Left forelimb (tissue), 1 donor: ENCODE results near the gene CPNE7.
"Not testable (repeated sequence)": the region's sequence is repeated elsewhere in the genome, so short reads cannot be mapped to it uniquely, and the experiment has no call there.

Source experiments
- DNase-seq: peaks from one replicate; pipeline ENCODE4 v3.0.0-alpha.2; 2018; ENCODE audit warnings: low spot score

CPNE7 gene

DNA sequence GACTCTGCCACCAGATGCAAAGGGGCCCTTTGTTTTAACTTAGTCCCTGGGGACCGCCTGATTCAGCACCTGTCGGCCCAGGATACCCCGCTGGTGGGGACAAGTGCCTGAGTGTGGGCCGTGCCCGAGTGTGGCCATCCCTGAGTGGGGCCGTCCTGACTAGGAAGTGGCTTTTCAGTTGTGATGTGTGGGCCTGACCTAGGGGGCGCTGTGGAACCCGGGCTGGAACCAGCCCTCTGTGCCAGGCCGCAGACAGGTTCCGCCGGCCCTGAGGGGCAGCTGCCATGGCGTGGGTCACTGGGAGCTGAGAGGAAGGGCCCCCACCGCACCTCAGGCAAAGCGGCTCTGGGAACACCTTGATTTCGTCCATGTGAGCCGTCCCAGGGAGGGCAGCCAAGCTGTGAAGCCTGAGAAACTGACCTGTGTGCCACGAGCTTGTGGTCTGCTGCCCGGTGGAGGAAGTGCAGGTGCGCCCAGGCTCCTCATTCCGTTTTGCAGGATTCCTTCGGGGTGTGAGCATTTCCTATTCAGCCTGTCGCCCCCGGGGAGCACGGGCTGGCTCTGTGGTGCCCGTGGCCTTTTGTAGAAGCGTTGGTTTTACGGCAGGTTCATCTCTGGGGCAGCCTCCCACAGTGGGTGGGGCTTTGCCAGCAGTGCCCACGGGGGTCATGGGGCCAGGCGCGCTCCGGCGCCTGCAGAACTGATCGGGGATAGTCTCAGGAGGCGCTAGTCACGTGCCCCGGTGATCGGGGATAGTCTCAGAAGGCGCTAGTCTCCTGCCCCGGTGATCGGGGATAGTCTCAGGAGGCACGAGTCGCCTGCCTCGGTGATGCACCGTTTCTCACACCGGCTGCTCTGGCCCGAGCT is 9.8 kb upstream of the CPNE7 start:
- DNase-seq = no peak

DNA sequence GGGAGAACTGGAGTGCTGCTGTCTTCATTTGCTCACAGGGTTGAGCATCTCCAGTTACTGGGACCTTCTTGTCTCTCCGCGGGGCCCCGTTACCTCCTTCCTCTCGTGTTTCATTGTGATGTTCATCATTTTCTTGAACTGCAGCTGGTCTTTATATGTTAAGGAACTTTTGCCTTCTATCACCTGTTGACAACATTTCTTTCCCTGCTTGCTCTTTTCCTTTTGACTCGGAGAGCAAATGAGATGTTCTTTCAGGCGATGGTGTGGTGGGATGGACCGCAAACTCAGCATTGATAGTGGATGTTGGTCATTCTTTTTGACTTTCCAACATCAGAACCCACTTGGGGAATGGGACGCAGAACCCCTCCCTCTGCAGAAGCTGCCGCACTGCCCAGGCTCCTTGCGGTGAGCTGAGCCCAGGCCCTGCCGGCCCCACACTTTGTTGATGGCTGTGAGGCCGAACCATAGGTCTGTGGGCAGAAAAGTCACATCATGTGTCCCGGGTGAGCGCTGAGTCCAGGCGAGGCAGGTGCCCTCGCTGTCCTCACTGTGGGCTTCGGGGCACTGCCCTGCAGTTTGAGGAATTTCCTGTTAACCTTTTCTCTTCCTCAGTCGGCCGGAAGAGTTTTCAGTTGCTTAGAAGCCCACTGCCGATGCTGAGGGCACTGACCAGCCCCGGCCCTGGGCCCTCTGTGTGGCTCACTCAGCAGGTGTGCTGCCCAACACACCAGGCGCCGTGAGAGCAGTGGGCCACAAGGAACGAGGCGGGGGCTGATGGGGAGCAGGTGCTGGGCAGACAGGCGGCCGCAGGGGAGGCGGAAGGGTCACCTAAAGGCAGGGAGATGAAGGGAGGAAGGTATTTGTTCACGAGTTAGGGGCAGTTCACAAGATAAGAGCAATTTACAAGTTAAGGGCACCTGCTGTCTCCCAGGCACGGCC is 7.6 kb upstream of the CPNE7 start:
- DNase-seq = no peak

DNA sequence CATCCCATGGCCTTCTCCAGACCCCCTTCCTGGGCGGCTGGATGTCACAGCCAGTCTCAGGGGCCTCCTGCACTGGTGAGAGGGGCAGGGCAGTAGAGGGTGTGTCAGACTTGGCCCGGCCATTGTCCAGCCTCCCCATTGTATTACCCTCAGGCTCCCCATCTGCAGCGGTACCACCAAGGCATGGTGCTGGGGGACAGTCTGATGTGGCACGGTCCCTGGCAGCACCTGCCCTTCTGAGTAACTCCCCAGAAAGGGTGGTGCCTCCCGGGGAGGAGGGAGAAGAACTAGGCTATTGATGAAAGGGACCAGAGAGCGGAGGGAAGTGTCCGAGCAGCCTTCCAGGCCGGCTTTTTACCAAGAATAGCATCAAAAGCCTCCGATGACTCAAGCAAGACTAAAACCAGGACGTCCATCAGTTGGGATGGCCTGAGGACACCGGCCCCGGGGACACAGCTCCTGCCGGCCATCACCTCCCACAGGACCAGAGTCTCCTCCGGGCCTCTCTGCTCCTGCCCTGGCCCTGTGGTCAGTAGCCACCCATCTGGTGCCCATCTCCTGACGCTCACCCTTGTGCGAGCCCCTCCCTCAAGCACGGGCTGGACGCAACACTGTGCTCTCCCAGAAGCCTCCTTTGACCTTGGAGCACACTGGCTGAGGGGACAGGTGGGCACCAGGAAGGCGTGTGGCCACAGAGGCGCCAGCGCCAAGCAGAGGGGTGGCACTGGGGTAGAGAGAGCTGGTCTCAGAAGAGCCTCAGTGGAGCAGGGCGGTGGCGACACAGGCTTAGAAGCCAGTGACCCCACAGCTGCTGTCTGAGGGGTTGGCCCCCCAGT is 5.8 kb upstream of the CPNE7 start:
- DNase-seq = no peak

DNA sequence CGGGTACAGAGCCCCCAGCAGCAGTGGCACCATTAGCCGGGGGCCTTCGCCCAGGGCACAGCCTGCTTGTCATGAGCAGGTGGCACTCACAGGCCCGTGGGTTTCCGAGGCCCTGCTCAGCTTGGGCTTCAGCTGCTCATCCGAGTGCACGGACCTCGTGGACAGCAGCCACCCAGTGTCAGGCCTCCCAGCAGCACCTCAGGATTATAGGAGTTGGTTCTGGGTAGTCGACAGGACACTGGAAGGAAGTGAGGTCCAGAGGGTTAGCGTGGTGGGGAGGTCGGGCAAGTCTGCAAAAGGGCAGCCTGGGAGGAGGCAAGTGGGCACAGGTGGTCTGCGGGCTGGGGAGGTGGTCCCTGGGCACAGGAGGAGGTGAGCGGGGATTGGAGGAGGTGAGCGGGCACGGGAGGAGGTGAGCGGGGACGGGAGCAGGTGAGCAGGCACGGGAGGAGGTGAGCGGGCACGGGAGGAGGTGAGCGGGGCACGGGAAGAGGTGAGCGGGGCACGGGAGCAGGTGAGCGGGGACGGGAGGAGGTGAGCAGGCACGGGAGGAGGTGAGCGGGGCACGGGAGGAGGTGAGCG is 5.1 kb upstream of the CPNE7 start:
- no peak for DNase-seq

DNA sequence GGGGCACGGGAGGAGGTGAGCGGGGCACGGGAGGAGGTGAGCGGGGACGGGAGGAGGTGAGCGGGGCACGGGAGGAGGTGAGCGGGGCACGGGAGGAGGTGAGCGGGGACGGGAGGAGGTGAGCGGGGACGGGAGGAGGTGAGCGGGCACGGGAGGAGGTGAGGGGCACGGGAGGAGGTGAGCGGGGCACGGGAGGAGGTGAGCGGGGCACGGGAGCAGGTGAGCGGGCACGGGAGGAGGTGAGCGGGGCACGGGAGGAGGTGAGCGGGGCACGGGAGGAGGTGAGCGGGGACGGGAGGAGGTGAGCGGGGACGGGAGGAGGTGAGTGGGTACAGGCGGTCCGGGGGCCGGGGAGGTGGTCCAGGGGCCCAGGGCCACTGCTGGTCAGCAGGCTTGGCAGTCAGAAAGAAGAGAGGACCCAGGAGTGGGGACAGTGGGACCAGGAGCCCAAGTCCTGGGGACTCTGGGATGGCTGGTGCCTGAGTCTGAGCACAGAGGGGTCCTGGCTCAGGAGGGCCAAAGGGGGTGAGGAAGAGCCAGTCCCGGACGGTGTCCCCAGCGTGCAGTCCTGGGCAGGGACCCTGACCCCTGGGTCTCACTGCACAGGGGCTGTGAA is 4.5 kb upstream of the CPNE7 start:
- not testable (repeated sequence) for DNase-seq

DNA sequence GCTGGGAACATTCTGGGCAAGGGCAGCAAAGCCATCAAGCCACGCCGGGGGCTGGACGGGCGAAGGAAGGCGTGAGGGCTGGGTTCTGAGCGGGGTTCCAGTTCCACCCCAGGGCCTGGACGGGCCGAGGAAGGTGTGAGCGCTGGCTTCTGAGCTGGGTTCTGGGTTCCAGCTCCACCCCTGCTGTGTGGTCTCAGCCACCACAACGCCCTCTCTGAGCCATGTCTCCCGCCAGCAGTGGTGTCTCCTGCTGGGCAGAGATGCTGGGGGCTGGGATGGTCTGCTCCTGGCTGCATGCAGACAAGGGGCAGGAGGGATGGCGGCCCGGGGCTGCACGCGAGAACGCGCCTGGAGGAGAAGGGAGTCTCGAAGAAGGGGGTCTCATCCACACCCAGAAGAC is 3.9 kb upstream of the CPNE7 start:
- DNase-seq = no peak

DNA sequence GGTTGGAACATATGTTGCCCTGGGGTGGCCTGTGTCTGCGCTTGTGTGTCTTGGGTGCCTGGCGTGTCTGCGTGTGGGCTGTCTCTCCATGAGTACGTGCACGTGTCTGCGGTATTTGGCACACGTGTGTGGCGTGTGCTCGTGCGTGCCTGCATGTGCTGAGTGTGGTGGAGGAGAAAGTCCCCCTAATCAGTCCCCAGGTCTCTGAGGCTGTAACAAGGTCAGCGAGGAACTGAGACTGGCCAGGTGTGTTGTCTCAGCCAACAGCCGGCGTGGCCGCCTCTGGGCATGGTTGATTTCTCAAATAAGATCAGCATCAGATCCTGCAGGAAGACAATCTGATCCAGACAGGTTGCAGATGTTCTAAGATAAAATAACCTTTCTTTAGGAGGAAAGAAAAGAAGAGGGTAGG is 3.5 kb upstream of the CPNE7 start:
- no peak for DNase-seq

DNA sequence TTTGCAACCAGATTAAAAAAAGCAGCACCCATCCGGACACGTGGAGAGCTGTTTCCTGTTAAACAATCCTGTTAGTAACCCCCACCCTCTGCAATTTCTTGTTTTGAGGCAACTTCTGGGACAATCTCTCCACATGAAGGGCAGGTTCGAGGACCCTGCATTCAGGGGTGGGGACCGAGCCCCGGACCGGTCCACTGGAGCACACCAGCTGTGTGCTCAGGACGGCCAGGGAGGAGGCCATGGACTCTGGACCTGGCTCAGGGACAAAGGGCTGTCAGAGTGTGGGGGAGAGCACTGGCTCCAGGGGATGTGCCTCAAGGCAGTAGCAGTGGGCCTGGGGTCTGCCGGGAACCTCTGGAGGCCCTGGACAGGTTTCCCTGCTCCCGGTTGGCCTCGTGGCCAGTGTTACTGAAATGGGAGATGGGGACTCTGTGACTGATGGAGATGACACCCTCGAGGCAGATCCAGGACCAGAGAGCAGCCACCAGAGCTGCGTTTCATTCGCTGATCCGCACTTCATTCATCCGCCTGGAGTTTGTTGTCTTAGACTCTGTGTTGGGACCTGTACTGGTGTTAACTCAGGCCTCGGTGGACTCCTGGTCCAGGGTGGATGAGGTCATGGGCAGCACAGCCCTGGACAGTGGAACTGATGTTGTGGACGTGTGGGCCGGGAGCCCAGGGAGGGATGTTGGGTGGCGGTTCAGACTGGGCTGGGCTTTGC is 2.9 kb upstream of the CPNE7 start:
- no peak for DNase-seq

DNA sequence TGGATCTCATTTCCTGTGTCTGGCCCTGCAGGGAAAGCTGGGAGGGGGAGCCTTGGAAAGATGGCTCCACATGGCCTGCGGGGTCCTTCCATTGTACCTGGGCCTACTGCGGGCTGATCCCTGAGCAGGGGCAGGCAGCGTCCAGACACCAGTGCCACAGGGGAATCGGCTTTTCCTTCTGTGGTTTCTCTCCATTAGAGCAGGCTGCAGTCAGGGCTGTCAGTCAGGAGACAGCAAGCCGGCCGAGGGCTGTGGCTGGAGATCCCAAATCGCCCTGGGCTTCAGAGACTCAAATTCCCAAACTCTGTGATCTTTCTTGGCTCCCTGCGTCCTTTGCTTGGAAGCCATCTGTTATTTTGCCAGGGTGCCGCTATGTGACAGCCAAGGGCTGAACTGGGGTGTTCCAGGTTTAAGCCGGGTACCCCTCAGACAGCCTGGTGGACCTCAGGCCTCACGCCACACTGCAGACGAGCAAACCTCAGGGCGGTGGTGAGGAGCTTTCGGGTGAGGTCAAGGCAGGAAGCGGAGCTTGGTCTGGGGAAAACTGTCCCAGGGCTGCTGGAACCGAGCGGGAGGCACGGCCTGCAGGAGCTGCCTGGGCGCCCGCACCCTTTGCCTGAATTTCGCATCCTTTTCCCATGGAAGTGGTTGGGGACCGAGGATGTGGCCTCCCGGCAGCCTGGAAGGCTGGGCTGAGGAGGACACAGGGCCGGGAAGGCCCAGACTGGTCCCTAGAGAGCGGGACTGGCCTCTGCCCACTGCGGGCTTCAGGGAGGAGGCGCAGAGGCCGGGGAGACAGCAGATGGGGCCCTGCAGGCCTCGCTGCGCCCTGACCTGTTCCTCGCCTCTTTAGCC is 1.5 kb upstream of the CPNE7 start:
- DNase-seq = no peak

DNA sequence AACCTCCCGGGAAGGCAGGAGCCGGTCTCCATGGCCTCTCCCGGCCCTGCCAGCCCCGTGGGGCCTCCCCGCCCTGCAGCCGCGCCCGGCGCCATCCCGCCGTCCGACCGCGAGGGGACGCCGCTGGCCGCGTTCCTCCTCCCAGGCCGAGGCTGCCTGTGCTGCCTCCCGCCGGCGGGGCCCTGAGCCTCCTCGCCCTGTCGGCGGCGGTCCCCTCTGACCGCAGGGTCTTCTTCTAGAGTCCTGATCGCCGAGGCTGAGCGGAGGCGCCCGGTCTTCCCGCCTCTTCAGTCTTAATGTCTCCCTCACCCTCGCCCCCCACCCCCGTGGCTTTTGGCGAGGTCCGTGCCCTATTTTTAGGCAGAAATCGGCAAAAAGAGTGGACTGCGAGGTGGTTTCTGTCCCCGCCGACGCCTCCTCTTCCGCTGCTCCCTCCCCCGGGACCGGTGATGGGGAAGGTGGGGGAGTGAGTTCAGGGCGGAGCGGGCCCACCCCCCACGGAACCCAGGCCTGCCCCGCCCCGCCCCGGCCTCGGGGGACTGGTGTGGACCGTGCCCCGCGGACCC is 794 bp upstream of the CPNE7 start:
- no peak for DNase-seq

DNA sequence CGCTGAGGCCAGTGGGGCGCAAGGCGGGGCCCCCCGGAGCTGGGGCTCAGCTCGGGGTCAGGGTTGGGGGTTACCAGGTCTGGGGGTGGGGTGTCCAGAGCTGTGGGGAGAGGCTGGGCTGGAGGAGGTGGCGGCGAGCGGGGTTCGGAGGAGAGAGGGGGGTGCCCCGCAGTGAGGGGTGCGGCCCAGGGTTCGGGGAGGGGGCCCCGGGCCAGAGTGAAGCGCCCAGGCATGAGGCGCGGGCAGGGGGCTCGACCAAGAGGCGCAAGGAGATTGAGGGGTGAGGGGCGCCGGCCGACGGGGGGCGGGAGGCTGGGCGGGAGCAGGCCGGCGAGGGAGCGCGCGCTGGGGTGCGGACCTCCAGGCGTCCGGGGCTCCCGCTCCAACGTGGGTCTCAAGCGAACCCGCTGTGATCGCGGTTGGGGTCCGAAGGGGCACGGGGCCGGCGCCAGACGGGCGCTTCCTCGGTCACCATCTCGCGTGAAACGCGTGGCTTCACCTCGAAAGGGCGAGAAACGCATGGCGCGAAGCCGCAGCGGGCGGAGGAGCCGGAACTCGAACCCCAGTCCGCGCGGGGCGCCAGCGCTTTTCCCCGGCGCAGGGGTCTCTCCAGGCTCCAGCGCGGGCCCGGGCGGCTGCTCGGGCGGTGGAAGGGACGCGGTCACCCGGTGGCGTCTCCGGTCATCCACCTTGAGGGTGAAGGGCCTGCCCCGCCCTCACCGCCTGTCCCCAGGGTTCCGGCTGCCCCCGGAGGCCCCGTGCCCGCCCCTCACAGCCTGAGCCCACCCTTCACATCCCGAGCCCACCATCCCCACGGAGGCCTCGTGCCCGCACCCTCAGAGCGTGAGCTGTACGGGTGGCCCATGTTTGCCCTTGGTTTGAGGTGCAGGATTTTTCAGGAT is 846 bp downstream of the CPNE7 start:
- no peak for DNase-seq

DNA sequence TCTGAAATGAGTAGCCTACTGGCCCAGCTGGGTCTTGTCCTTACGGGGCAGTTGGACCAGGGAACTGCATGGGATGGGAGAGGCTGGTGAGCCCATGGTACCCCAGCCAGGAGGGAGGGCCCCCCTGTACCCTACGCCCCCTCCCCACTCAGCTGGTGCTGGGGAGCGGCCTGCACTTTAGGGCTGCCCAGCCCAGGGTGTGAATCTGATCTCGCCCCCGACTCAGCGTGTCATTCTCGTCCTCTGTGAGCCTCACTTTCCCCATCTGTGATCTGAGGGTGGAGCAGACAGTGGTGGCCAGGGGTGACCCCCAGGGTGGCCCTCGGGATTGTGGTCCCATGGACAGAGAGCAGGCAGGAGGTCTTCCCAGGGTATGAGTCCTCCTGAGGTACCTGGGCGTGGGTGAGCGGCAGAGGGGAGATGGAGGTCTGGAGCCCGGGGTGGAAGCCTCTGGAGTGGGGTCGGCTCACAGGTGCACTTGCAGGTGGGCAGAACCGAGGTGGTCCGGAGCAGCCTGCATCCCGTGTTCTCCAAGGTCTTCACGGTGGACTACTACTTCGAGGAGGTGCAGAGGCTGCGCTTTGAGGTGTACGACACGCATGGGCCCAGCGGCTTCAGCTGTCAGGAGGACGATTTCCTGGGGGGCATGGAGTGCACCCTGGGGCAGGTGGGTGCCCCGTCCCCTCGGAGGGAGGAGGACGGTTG is 1.6 kb downstream of the CPNE7 start:
- no peak for DNase-seq

DNA sequence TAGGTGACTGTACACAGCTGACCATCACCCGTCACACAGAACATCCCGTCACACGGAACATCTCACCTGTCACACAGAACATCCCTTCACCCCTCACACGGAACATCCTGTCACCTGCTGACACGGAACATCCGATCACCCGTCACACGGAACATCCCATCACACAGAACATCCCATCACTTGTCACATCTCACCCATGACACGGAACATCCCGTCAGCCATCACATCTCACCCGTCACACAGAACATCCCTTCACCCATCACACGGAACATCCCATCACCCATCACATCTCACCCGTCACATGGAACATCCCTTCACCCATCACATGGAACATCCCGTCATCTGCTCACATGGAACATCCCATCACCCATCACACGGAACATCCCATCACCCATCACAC is 3.8 kb downstream of the CPNE7 start:
- DNase-seq = no peak

DNA sequence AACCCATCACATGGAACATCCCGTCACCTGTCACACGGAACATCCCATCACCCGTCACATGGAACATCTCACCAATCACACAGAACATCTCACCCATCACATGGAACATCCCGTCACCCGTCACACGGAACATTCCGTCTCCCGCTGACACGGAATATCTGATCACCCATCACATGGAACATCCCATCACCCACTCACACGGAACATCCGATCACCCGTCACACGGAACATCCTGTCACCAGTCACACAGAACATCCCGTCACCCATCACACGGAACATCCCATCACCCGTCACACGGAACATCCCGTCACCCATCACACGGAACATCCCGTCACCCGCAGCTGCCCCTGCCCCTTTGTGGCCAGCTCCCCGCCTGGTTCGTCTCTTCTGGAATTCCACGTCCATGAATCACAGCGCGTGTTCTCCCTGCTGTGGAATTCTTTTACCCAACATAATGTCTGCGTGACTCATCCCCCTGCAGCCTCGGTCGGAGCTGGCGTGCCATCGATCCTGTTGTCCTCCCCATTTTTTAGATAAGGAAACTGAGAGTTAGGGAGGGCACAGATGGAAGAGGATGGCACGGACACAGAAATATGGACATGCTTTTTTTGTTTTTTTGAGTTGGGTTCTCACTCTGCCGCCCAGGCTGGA is 5.6 kb downstream of the CPNE7 start:
- no peak for DNase-seq

DNA sequence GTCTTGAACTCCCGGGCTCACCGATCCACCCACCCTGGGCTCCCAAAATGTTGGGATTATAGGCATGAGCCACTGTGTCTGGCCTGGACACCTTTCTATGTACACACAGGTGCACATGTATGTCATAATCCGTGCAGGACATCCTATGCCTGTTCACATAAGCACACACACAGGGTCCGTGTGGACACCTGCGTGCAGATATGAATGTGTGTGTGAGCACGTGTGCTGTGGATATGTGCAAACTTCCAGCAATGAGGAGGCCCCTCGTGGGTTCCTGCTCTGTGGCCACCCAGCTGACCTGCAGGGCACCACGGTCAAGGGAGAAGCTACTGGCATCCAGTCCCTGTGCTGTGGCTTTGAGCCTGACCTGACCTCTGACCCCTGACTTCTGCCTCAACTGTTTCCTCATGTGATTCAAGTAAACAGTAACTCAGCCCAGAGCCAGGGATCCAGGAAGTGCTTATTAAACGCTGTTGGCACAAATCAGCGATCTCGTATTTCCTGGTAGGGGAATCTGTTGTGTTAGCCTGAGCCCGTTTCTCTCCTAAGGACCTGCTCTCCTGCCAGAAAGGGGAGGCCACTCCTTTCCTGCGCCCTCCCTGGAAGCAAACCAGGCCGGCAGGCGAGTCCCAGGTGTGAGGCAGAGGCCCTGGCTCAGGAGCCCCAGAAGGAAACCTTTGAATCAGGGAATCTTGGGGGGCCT is 6.5 kb downstream of the CPNE7 start:
- DNase-seq = no peak

DNA sequence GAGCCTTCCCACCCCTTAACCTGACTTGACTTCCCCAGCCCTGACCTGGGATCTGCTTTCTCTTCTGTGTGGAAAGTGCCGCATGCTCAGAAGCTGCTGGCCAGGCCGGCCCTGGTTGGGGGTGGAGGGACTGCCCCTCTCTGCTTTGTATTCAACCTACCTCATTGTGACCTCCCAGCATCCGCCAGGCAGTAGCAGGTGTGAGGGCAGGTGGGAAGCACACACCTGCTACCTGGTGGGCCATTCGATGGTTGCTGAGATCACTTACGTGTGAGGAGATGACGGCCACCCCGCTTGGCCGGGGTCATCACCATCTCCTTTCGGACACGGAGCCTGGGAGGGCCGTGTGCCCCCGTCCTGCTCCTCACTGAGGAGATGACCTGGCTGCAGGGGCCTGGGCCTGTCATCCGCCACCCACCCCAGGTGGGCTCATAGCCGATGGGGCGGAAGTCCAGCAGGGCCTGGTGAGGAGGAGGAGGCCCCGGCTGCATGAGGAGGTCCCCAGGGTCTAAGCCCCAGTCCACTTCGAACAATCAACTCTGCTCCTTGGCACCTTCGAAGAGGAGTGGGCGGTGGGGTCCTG is 7.1 kb downstream of the CPNE7 start:
- no peak for DNase-seq
